Activated CD4-positive, alpha-beta T cell treated with anti-CD3 and anti-CD28 coated beads for 24 hours (primary cell): ENCODE results near the gene OTOP2.
"Not testable (repeated sequence)": the region's sequence is repeated elsewhere in the genome, so short reads cannot be mapped to it uniquely, and the experiment has no call there.

Experiments
- DNase-seq, 2 donors: peaks; one replicate each; pipeline ENCODE4 v3.0.0-alpha.2; 2020; ENCODE audit warnings: low read depth in 2 of 2

OTOP2 gene

GRCh38 chr17:74900208-74900607, 23.9 kb upstream of the OTOP2 start:
- DNase-seq = no peak

- DNase-seq = no peak
Observed at GRCh38 chr17:74901353-74902135, 22.5 kb upstream of the OTOP2 start.

- no peak for DNase-seq
Observed at GRCh38 chr17:74903034-74903433, 21.0 kb upstream of the OTOP2 start.

- no peak for DNase-seq
Observed at GRCh38 chr17:74903671-74904070, 20.4 kb upstream of the OTOP2 start.

GRCh38 chr17:74904687-74905409, 19.2 kb upstream of the OTOP2 start:
- no peak for DNase-seq

GRCh38 chr17:74906214-74906793, 17.8 kb upstream of the OTOP2 start:
- not testable (repeated sequence) for DNase-seq

- no peak for DNase-seq
Observed at GRCh38 chr17:74907012-74907411, 17.1 kb upstream of the OTOP2 start.

GRCh38 chr17:74909097-74909496, 15.0 kb upstream of the OTOP2 start:
- DNase-seq = not testable (repeated sequence)

GRCh38 chr17:74911423-74911822, 12.7 kb upstream of the OTOP2 start:
- not testable (repeated sequence) for DNase-seq

GRCh38 chr17:74916136-74916850, 7.8 kb upstream of the OTOP2 start:
- DNase-seq = no peak

GRCh38 chr17:74916851-74917199, 7.2 kb upstream of the OTOP2 start:
- no peak for DNase-seq

- no peak for DNase-seq
Observed at GRCh38 chr17:74917430-74917829, 6.6 kb upstream of the OTOP2 start.

- no peak for DNase-seq
Observed at GRCh38 chr17:74918906-74919305, 5.2 kb upstream of the OTOP2 start.

GRCh38 chr17:74919440-74920305, 4.4 kb upstream of the OTOP2 start:
- no peak for DNase-seq

- no peak for DNase-seq
Observed at GRCh38 chr17:74920306-74920620, 3.8 kb upstream of the OTOP2 start.

- DNase-seq = no peak
Observed at GRCh38 chr17:74920642-74921025, 3.4 kb upstream of the OTOP2 start.

- DNase-seq = no peak
Observed at GRCh38 chr17:74921026-74921681, 2.9 kb upstream of the OTOP2 start.

- no peak for DNase-seq
Observed at GRCh38 chr17:74921769-74922168, 2.3 kb upstream of the OTOP2 start.

- DNase-seq = no peak
Observed at GRCh38 chr17:74922172-74922571, 1.9 kb upstream of the OTOP2 start.

GRCh38 chr17:74922694-74923537, 1.2 kb upstream of the OTOP2 start, which contains the start of gene USH1G:
Gene USH1G, minus strand, starts transcription at chr17:74923255. Its CDS starts 182 bp downstream, at chr17:74923073.
- DNase-seq = peak in 1 of 2 donors; percentile 12
